K562 (cell line): ENCODE data around the gene BIRC6. TPM values are rescaled to one million over a fixed set of nuclear protein-coding genes. Genes with fewer than 3 reads are reported as not detected.
A peak's percentile ranks its signal among the peaks of the same experiment; 100 is the strongest.
"Not testable (repeated sequence)": the region's sequence is repeated elsewhere in the genome, so short reads cannot be mapped to it uniquely, and the experiment has no call there.

ENCODE experiments used
- ATAC-seq: fragments of 200-7000 bp; cut with Tn5 transposase; 3 replicates; pipeline ENCODE4 v1.9.1; 2020; ENCODE audit warnings: moderate library complexity
- BruUV-seq: library from RNA; stranded (reverse); fragments of 400-500 nt; replicated peaks from 2 replicates; lab custom pipeline; 2021; lab: Mats Ljungman, UMichigan
- CTCF ChIA-PET: fragments of 300-600 bp; formaldehyde crosslinking; extraction: SDS; loops from one replicate; lab custom pipeline; 2021; ENCODE audit warnings: low intra/inter-chr PET ratio; lab: Yijun Ruan, JAX
- POLR2A ChIA-PET: fragments of 300-600, 350-650 bp; sonication (Branson Sonifier 250); formaldehyde crosslinking; extraction: SDS; loops from one replicate; lab custom pipeline; 2021; ENCODE audit warnings: antibody characterized with exemption, inconsistent platforms; lab: Yijun Ruan, JAX
- DNase-seq, 4 experiments: peaks; one replicate each; pipeline versions ENCODE4 v3.0.0 to v3.0.0-alpha.2; 2011 to 2018; ENCODE audit warnings: low spot score in 3 of 4, mixed read lengths in 3 of 4; ENCODE audit errors: extremely low read depth in 1 of 4
- FAIRE-seq: peaks from 2 replicates; lab custom pipeline; 2011; peaks lifted over from hg19 to GRCh38; lab: Jason Lieb, UNC
- H2AFZ ChIP-seq: 2 replicates; pipeline ENCODE4 v1.6.0; 2011; ENCODE audit warnings: low read depth, low read length, control low read depth, inconsistent platforms
- H3K27ac ChIP-seq: fragments of 200-600 bp; 3 replicates; pipeline ENCODE4 v1.8.0; 2011; ENCODE audit warnings: low read depth, mild to moderate bottlenecking, control low read depth, inconsistent platforms, low read length, moderate library complexity, mixed read lengths; ENCODE audit errors: extremely low read depth
- H3K27me3 ChIP-seq, 2 experiments: fragments of 300-600 bp in 1 of 2; 2 replicates in 1 of 2; 3 replicates in 1 of 2; pipeline versions ENCODE4 v1.6.0 to v1.8.0; 2011; ENCODE audit warnings: inconsistent platforms in 2 of 2, low read length in 2 of 2, mild to moderate bottlenecking in 1 of 2, mixed read lengths in 1 of 2, moderate library complexity in 1 of 2; ENCODE audit not compliant: control insufficient read depth in 2 of 2, insufficient read depth in 2 of 2
- H3K36me3 ChIP-seq: fragments of 300-600 bp; 3 replicates; pipeline ENCODE4 v1.8.0; 2011; ENCODE audit warnings: mild to moderate bottlenecking, low read length, inconsistent platforms; ENCODE audit not compliant: control insufficient read depth, insufficient read depth
- H3K4me1 ChIP-seq, 2 experiments: fragments of 200-600 bp in 1 of 2; replicated peaks in 1 of 2; 2 replicates in 1 of 2; 3 replicates in 1 of 2; pipeline versions ENCODE4 v1.5.1 to v1.8.0; 2011; ENCODE audit warnings: inconsistent platforms in 2 of 2, low read length in 2 of 2, mild to moderate bottlenecking in 1 of 2, mixed read lengths in 1 of 2, moderate library complexity in 1 of 2; ENCODE audit not compliant: control insufficient read depth in 2 of 2, insufficient read depth in 2 of 2
- H3K4me2 ChIP-seq: 2 replicates; pipeline ENCODE4 v1.6.1; 2011; ENCODE audit warnings: low read length, control low read depth, inconsistent platforms, mixed read lengths; ENCODE audit not compliant: insufficient read depth
- H3K4me3 ChIP-seq: fragments of 200-600 bp; sonication (generic), shearing (Covaris generic); 2 replicates; pipeline ENCODE4 v1.5.1; 2016; ENCODE audit warnings: control low read depth, inconsistent platforms
- H3K79me2 ChIP-seq: fragments of 200-600 bp; 3 replicates; pipeline ENCODE4 v1.8.0; 2011; ENCODE audit warnings: low read length, inconsistent platforms; ENCODE audit not compliant: control insufficient read depth, insufficient read depth
- H3K9ac ChIP-seq, 2 experiments: 2 replicates each; pipeline versions ENCODE4 v1.6.0 to v1.6.1; 2011; ENCODE audit warnings: low read depth in 2 of 2, low read length in 2 of 2, control low read depth in 1 of 2, inconsistent platforms in 1 of 2, mild to moderate bottlenecking in 1 of 2, mixed read lengths in 1 of 2; ENCODE audit not compliant: insufficient read depth in 1 of 2
- H3K9me1 ChIP-seq: one replicate; pipeline ENCODE4 v1.6.0; 2011; ENCODE audit warnings: inconsistent platforms, mild to moderate bottlenecking, low read length, moderate library complexity; ENCODE audit not compliant: control insufficient read depth, insufficient read depth
- H3K9me3 ChIP-seq: replicated peaks from 2 replicates; pipeline ENCODE4 v1.5.1; 2011; ENCODE audit warnings: low read depth, low read length, inconsistent platforms; ENCODE audit not compliant: control insufficient read depth, insufficient read depth
- H4K20me1 ChIP-seq: replicated peaks from 2 replicates; pipeline ENCODE4 v1.6.1; 2011; ENCODE audit warnings: low read length, inconsistent platforms, mixed read lengths; ENCODE audit not compliant: control insufficient read depth, insufficient read depth
- FOS ChIP-seq: IDR thresholded peaks from 3 replicates; pipeline ENCODE4 v1.6.1; 2011; ENCODE audit not compliant: insufficient read length; ENCODE audit errors: extremely low read depth
- NFE2 ChIP-seq: IDR thresholded peaks from 2 replicates; pipeline ENCODE4 v1.6.1; 2014; ENCODE audit warnings: antibody characterized with exemption, low read depth
- ZNF121 ChIP-seq: sonication (generic); formaldehyde crosslinking; conservative IDR thresholded peaks from 2 replicates; pipeline ENCODE4 v1.8.0; 2022; ENCODE audit warnings: missing genetic modification reagents
- WGBS: fragments of 100-300 bp; shearing (Covaris generic); methylation state at CpG from one replicate; pipeline ENCODE4 v1.1.6; 2016; ENCODE audit warnings: low coverage, mixed read lengths; ENCODE audit not compliant: insufficient coverage; ENCODE audit errors: missing lambda C conversion rate; 5-methylcytosine and 5-hydroxymethylcytosine counted together
- in situ Hi-C: fragments of 300-500 bp; cut with MboI; formaldehyde crosslinking; loops from 4 replicates; pipeline ENCODE4 v1.15.0; 2018; ENCODE audit warnings: inconsistent platforms, mixed read lengths
- intact Hi-C: fragments of 100-400 bp; cut with micrococcal nuclease; formaldehyde crosslinking; loops from 2 replicates; pipeline ENCODE4 v1.14.2; 2022
- polyA plus RNA-seq, 8 experiments: library from polyadenylated mRNA; depleted of rRNA in 4 of 8; stranded (reverse) in 5 of 8; unstranded in 3 of 8; fragments of >200 nt; fragmentation: Nextera tagmentation in 2 of 8; fragmentation: Illumina TruSeq in 1 of 8; extraction: Ambion mirVana in 2 of 8; extraction: Trizol in 1 of 8; gene quantifications; 2 replicates each; pipeline versions ENCODE4 v1.2.1 to v1.2.3, GENCODE V29; 2011 to 2014; ENCODE audit warnings: inconsistent platforms in 1 of 8, missing spikeins in 1 of 8
- total RNA-seq, 7 experiments: library from RNA; depleted of rRNA in 6 of 7; stranded (reverse); fragments of >200 nt in 6 of 7; fragmentation: Illumina TruSeq in 2 of 7; extraction: Trizol in 2 of 7; gene quantifications; 2 replicates each; pipeline versions ENCODE4 v1.2.1 to v1.2.3, GENCODE V29; 2011 to 2021; ENCODE audit warnings: low replicate concordance in 1 of 7

The BIRC6 gene
- total and polyA plus RNA-seq, 9 of the 15 experiments (the other 6 are each of a cell fraction or from before 2014, with no cell fraction given): 18.8 to 110 (median 49.8) TPM

GRCh38 chr2:32370942-32371341 is 14.1 kb downstream of the BIRC6 start:
- BruUV-seq, H3K27ac ChIP-seq, intact Hi-C loops, CTCF ChIA-PET, H3K9me1 ChIP-seq, H3K4me3 ChIP-seq, H4K20me1 ChIP-seq, FAIRE-seq, in situ Hi-C loops, H3K9me3 ChIP-seq, DNase-seq, ATAC-seq, H3K9ac ChIP-seq, H2AFZ ChIP-seq, H3K27me3 ChIP-seq, H3K36me3 ChIP-seq, H3K4me1 ChIP-seq, H3K4me2 ChIP-seq: not testable (repeated sequence)
- peaks cover 97% of the 10 kb centered on the region for H3K79me2 ChIP-seq
- 98% methylated on average over 4 of the region's 5 CpGs for WGBS
- POLR2A ChIA-PET: interaction anchor here (2.2 kb wide), 1 partner anchor 11 kb away, joined by 11 read pairs; no protein-coding TSS in a partner anchor
- TF ChIP-seq ZNF121 (CRISPR knock-in tag): peak; percentile 28; the same call in 1 of the 2 replicates

- ChIA-PET POLR2A (interaction anchor here (0.6 to 2.2 kb wide), 2 partner anchors 12 to 758 kb away, joined by 3 to 11 read pairs; no protein-coding TSS in a partner anchor), CTCF (no interaction called here)
- FAIRE-seq (no peak), DNase-seq (no peak), ATAC-seq (no peak)
- Histone ChIP-seq H3K9ac (no peak overlapping the region), H3K36me3 (peaks cover 8% of the 10 kb centered on the region; the same call in 1 of the 3 replicates), H3K27me3 (no peaks in the 10 kb centered on the region), H3K79me2 (peaks cover 97% of the 10 kb centered on the region), H3K9me3 (no peaks in the 10 kb centered on the region), H3K27ac (no peak overlapping the region), H3K4me3 (no peak overlapping the region), H4K20me1 (no peaks in the 10 kb centered on the region; the same call in 1 of the 2 replicates), H2AFZ (no peak overlapping the region), H3K4me2 (no peak overlapping the region), H3K4me1 (0 out of 5 replicates have a peak, but pooled peaks cover 0 to 3% of the 10 kb centered on the region in 2 experiments), H3K9me1 (no peaks in the 10 kb centered on the region)
- in situ Hi-C loops (no loop called here), intact Hi-C loops (no loop called here)
- 97% methylated on average over 3 of the region's 3 CpGs for WGBS
- BruUV-seq: no TSS peak
- 0 out of 2 replicates have a peak, but pooled peaks have one; percentile 18 for TF ChIP-seq NFE2
- no peak for TF ChIP-seq FOS
Observed at GRCh38 chr2:32372519-32373182, 15.8 kb downstream of the BIRC6 start.
